Epithelial cell of proximal tubule (primary cell): ENCODE measurements around the gene SCNN1G. TPM values are rescaled to one million over a fixed set of nuclear protein-coding genes. Genes with fewer than 3 reads are reported as not detected.
"Not testable (repeated sequence)": the region's sequence is repeated elsewhere in the genome, so short reads cannot be mapped to it uniquely, and the experiment has no call there.

Experiments
- DNase-seq: peaks from one replicate; pipeline ENCODE4 v3.0.0-alpha.2; 2011; ENCODE audit warnings: low read depth
- H3K4me3 ChIP-seq: 2 replicates; pipeline ENCODE4 v1.5.1; 2011; ENCODE audit warnings: low read depth, mild to moderate bottlenecking, low read length
- CTCF ChIP-seq: conservative IDR thresholded peaks from 2 replicates; pipeline ENCODE4 v1.5.1; 2012; ENCODE audit warnings: low read depth, mild to moderate bottlenecking, low read length
- total RNA-seq: library from RNA; depleted of rRNA; stranded (reverse); fragments of >200 nt; gene quantifications from 2 replicates; pipeline ENCODE4 v1.2.3, GENCODE V29; 2015

SCNN1G gene
- total RNA-seq, 1 donor from 2014 or later, result 0.17 TPM

GRCh38 chr16:23245268-23245667 is 62.7 kb downstream of the SCNN1G start:
- H3K4me3 ChIP-seq, result no peak overlapping the region
- no peak for TF ChIP-seq CTCF
- DNase-seq, result no peak

DNA sequence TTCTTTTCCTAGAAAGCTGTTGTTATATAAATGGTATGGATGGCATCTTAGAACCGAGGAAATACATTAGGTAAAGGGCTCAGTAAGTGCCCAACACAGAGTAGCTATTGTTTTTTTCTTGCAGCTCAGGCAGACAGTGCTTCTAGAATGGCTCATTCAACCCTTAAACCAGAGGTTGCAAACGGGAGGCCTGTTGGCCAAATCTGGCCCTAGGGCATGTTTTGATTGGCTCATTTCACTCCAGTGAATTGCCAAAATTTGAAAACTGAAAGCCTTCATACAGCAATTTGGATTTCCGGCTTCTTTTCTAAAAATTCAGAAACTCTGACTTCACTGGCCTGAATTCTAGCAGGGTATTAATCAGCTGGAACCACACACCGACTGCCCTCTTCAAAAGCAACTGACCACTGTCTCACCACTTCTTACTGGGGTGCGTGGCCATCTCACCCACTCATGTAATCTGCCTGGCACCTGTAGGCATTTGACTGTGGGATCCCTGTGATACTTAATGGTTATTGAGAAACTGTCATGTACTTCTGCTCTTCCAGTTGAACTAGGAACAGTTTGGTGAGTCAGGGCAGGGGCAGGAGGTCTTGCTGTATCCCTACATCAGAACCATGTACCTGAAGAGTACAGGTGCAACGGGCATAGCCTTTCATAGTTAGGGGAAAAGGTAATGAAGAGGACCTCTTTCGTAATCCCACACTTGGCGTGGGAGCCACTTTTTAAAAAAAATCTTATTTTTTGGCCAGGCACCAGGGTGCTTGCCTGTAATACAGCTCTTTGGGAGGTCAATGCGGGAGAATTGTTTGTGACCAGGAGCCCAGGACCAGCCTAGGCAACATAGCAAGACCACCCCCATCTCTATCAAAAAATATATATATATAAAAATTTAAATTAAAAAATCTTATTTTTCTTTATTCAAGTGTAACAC is 66.0 kb downstream of the SCNN1G start:
- no peak for DNase-seq
- no peak for TF ChIP-seq CTCF
- H3K4me3 ChIP-seq, result no peak overlapping the region

GRCh38 chr16:23249830-23250229 is 67.3 kb downstream of the SCNN1G start:
- TF ChIP-seq CTCF, result no peak
- no peak overlapping the region for H3K4me3 ChIP-seq
- DNase-seq, result no peak

GRCh38 chr16:23252310-23252709 is 69.8 kb downstream of the SCNN1G start:
- DNase-seq, result no peak
- no peak overlapping the region for H3K4me3 ChIP-seq
- no peak for TF ChIP-seq CTCF

- not testable (repeated sequence) for DNase-seq
These were observed 71.1 kb downstream of the SCNN1G start for GRCh38 chr16:23253650-23254049.

GRCh38 chr16:23254338-23254737 is 71.8 kb downstream of the SCNN1G start:
- no peak for TF ChIP-seq CTCF
- H3K4me3 ChIP-seq, result no peak overlapping the region
- DNase-seq, result no peak

More at GRCh38 chr16:23253650-23254049, 71.1 kb downstream of the SCNN1G start:
- H3K4me3 ChIP-seq, result not testable (repeated sequence)

DNA sequence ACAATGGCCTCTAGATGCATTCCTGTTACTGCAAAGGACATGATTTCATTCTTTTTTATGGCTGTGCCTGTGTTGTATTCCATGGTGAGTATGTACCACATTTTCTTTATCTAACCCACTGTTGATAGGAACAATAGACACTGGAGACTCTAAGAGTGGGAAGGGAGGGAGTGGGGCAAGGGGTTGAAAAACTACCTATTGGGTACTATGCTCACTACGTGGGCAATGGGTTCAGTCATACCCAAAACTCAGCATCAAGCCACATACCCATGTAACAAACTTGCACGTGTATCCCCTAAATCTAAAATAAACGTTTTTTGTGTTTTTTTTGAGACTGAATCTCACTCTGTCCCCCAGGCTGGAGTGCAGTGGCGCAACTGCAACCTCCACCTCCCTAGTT is 72.5 kb downstream of the SCNN1G start:
- H3K4me3 ChIP-seq, result no peak overlapping the region
- DNase-seq, result no peak
- no peak for TF ChIP-seq CTCF
